GM23338 (cell line): Measurements from ENCODE around the gene PARVA. TPM values are rescaled to one million over a fixed set of nuclear protein-coding genes. Genes with fewer than 3 reads are reported as not detected.

Experiments
- JUNB ChIP-seq: IDR thresholded peaks from one replicate; pipeline ENCODE4 v1.6.1; 2016; ENCODE audit warnings: antibody characterized with exemption; ENCODE audit not compliant: unreplicated experiment
- NANOG ChIP-seq: IDR thresholded peaks from 2 replicates; pipeline ENCODE4 v1.6.1; 2016; ENCODE audit warnings: antibody characterized with exemption, borderline replicate concordance
- ZNF114 ChIP-seq: fragments of 250-450 bp; sonication (Bioruptor Pico); IDR thresholded peaks from 2 replicates; pipeline ENCODE4 v1.5.0; 2020; ENCODE audit warnings: mild to moderate bottlenecking, moderate library complexity
- polyA plus RNA-seq: library from polyadenylated mRNA; unstranded; fragments of >200 nt; fragmentation: Nextera tagmentation; extraction: Ambion mirVana; gene quantifications from 2 replicates; pipeline ENCODE4 v1.2.1, GENCODE V29; 2016
- total RNA-seq: library from RNA; depleted of rRNA; stranded (reverse); fragments of >200 nt; shearing (Covaris generic); gene quantifications from 2 replicates; pipeline ENCODE4 v1.2.3, GENCODE V29; 2014
- TF ChIP-seq, protein P1 (sequence below): fragments of 250-450 bp; sonication (Bioruptor Pico); IDR thresholded peaks from 2 replicates; pipeline ENCODE4 v1.5.0; 2020; ENCODE audit warnings: mild to moderate bottlenecking, moderate library complexity
- TF ChIP-seq, protein P2 (sequence below), 2 experiments: fragments of 200-600 bp in 1 of 2; sonication (generic) in 1 of 2; conservative IDR thresholded peaks; 2 replicates each; pipeline versions ENCODE4 v1.5.1 to v1.6.1; 2016 to 2017; ENCODE audit warnings: antibody characterized with exemption in 2 of 2, low read depth in 2 of 2, mild to moderate bottlenecking in 2 of 2, moderate library complexity in 1 of 2
- TF ChIP-seq, protein P3 (sequence below): IDR thresholded peaks from one replicate; pipeline ENCODE4 v1.6.1; 2018; ENCODE audit warnings: antibody characterized with exemption; ENCODE audit not compliant: unreplicated experiment

Gene PARVA
- total and polyA plus RNA-seq, 2 experiments from 2014 or later = 5.8 to 6.9 TPM

DNA sequence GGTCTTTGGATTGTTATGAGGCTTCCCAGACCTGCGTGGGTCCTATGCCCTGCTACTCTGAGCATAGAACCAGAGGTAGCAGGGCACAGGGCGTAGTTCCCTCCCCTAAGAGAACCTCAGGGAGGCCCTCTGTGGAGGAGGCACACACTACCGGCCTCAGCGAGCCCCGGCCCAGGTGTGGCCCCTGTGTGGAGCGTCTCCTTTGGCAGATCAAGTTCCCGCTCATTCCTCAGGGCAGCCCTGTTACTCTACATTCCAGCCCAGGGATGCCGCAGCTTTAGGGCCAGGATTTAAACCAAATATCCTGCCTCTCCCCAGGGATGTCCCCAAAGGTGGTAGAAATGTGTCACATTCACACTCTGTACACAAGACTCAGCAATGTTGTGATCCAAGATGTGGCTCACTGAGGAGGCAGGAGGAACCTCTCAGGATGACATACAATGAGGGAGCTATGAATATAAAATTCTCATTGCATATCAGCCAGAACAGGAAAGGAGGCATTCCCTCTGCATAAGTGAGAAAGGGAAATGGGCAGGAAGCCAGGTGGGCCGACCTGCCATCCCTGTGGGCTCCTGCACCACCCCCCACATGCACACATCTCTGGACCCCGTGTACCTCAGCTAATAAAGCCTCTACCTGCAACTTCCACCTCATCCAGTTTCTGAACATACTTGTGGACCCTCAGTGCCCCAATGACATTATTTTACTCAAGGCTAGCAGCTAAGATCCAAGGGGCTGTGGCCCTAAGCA is 165.0 kb downstream of the PARVA start (continued):
- TF ChIP-seq, protein P1, sequence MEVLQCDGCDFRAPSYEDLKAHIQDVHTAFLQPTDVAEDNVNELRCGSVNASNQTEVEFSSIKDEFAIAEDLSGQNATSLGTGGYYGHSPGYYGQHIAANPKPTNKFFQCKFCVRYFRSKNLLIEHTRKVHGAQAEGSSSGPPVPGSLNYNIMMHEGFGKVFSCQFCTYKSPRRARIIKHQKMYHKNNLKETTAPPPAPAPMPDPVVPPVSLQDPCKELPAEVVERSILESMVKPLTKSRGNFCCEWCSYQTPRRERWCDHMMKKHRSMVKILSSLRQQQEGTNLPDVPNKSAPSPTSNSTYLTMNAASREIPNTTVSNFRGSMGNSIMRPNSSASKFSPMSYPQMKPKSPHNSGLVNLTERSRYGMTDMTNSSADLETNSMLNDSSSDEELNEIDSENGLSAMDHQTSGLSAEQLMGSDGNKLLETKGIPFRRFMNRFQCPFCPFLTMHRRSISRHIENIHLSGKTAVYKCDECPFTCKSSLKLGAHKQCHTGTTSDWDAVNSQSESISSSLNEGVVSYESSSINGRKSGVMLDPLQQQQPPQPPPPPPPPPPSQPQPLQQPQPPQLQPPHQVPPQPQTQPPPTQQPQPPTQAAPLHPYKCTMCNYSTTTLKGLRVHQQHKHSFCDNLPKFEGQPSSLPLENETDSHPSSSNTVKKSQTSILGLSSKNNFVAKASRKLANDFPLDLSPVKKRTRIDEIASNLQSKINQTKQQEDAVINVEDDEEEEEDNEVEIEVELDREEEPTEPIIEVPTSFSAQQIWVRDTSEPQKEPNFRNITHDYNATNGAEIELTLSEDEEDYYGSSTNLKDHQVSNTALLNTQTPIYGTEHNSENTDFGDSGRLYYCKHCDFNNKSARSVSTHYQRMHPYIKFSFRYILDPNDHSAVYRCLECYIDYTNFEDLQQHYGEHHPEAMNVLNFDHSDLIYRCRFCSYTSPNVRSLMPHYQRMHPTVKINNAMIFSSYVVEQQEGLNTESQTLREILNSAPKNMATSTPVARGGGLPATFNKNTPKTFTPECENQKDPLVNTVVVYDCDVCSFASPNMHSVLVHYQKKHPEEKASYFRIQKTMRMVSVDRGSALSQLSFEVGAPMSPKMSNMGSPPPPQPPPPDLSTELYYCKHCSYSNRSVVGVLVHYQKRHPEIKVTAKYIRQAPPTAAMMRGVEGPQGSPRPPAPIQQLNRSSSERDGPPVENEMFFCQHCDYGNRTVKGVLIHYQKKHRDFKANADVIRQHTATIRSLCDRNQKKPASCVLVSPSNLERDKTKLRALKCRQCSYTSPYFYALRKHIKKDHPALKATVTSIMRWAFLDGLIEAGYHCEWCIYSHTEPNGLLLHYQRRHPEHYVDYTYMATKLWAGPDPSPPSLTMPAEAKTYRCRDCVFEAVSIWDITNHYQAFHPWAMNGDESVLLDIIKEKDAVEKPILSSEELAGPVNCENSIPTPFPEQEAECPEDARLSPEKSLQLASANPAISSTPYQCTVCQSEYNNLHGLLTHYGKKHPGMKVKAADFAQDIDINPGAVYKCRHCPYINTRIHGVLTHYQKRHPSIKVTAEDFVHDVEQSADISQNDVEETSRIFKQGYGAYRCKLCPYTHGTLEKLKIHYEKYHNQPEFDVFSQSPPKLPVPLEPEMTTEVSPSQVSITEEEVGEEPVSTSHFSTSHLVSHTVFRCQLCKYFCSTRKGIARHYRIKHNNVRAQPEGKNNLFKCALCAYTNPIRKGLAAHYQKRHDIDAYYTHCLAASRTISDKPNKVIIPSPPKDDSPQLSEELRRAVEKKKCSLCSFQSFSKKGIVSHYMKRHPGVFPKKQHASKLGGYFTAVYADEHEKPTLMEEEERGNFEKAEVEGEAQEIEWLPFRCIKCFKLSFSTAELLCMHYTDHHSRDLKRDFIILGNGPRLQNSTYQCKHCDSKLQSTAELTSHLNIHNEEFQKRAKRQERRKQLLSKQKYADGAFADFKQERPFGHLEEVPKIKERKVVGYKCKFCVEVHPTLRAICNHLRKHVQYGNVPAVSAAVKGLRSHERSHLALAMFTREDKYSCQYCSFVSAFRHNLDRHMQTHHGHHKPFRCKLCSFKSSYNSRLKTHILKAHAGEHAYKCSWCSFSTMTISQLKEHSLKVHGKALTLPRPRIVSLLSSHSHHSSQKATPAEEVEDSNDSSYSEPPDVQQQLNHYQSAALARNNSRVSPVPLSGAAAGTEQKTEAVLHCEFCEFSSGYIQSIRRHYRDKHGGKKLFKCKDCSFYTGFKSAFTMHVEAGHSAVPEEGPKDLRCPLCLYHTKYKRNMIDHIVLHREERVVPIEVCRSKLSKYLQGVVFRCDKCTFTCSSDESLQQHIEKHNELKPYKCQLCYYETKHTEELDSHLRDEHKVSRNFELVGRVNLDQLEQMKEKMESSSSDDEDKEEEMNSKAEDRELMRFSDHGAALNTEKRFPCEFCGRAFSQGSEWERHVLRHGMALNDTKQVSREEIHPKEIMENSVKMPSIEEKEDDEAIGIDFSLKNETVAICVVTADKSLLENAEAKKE (CRISPR knock-in tag) = no peak
- TF ChIP-seq, protein P2, sequence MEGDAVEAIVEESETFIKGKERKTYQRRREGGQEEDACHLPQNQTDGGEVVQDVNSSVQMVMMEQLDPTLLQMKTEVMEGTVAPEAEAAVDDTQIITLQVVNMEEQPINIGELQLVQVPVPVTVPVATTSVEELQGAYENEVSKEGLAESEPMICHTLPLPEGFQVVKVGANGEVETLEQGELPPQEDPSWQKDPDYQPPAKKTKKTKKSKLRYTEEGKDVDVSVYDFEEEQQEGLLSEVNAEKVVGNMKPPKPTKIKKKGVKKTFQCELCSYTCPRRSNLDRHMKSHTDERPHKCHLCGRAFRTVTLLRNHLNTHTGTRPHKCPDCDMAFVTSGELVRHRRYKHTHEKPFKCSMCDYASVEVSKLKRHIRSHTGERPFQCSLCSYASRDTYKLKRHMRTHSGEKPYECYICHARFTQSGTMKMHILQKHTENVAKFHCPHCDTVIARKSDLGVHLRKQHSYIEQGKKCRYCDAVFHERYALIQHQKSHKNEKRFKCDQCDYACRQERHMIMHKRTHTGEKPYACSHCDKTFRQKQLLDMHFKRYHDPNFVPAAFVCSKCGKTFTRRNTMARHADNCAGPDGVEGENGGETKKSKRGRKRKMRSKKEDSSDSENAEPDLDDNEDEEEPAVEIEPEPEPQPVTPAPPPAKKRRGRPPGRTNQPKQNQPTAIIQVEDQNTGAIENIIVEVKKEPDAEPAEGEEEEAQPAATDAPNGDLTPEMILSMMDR (conservative IDR thresholded peaks at IDR 0.05; ENCODE audit: low read depth in 2 of 2) = no peak
- no peak for TF ChIP-seq ZNF114 (CRISPR knock-in tag)
- no peak for TF ChIP-seq NANOG
- no peak for TF ChIP-seq JUNB
- TF ChIP-seq, protein P3, sequence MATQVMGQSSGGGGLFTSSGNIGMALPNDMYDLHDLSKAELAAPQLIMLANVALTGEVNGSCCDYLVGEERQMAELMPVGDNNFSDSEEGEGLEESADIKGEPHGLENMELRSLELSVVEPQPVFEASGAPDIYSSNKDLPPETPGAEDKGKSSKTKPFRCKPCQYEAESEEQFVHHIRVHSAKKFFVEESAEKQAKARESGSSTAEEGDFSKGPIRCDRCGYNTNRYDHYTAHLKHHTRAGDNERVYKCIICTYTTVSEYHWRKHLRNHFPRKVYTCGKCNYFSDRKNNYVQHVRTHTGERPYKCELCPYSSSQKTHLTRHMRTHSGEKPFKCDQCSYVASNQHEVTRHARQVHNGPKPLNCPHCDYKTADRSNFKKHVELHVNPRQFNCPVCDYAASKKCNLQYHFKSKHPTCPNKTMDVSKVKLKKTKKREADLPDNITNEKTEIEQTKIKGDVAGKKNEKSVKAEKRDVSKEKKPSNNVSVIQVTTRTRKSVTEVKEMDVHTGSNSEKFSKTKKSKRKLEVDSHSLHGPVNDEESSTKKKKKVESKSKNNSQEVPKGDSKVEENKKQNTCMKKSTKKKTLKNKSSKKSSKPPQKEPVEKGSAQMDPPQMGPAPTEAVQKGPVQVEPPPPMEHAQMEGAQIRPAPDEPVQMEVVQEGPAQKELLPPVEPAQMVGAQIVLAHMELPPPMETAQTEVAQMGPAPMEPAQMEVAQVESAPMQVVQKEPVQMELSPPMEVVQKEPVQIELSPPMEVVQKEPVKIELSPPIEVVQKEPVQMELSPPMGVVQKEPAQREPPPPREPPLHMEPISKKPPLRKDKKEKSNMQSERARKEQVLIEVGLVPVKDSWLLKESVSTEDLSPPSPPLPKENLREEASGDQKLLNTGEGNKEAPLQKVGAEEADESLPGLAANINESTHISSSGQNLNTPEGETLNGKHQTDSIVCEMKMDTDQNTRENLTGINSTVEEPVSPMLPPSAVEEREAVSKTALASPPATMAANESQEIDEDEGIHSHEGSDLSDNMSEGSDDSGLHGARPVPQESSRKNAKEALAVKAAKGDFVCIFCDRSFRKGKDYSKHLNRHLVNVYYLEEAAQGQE = no peak
